Stimulated activated CD4-positive, alpha-beta T cell treated with anti-CD3 and anti-CD28 coated beads, Interleukin-2, amount 100 ng/mL, for 48 hours (primary cell): ENCODE measurements around the gene CBL.
"Not testable (repeated sequence)": the region's sequence is repeated elsewhere in the genome, so short reads cannot be mapped to it uniquely, and the experiment has no call there.

Experiments
- DNase-seq, 2 donors: peaks; one replicate each; pipeline ENCODE4 v3.0.0-alpha.2; 2020

The CBL gene

DNA sequence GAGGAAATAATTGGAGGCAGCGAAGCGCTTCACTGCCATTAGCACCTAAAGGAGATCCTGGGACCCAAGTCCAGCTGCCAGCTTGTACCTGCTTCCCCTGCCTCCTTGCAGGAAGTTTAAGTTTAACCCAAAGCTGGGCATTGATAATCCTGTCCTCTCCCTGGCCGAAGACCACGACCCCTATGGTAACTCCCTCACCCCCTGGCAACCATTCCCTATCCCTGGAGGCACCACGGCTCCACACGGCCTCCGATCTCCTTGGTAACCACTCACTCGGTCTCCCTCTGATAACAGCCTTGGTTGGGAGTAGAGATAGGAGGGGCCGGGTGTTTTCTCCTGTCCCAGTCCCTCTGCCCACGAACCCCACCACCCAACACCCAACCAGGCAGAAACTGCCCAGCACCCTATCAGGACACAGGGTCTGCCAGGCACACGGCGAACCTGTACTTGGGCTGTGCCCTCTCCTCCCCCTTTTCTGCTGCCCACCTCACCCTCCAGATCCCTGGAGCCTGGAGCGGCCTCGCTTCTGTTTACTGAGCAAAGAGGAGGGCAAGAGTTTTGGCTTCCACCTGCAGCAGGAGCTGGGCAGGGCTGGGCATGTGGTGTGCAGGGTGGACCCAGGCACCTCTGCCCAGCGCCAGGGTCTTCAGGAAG, 20.0 kb upstream of the CBL start:
- no peak for DNase-seq

DNA sequence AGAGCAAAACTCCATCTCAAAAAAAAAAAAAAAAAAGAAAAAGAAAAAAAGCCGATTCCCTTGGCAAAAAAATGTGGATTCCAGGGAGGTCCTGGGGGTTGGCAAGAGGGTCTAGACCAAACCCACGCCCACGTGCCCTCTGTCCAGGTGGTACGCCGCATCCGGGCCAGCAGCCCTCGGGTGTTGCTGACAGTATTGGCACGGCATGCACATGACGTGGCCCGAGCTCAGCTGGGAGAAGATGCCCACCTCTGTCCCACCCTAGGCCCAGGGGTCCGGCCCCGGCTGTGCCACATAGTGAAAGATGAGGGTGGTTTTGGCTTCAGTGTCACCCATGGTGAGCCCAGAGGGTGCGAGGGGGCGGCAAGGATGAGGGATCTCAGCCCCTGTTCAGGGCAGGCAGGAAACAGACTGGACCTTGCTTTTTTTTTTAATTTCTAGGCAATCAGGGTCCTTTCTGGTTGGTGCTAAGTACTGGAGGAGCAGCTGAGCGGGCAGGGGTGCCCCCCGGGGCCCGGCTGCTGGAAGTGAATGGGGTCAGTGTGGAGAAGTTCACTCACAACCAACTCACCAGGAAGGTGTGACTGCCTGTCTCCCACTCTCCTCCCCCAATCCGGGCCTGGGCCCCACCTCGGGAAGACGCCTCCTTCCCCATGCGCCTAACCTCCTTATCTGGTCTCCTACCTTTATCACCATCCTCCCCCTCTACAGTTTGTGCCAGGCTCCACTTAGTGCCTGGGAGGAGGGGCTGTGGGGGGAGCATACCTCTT, 18.8 kb upstream of the CBL start:
- DNase-seq, result no peak

GRCh38 chr11:119188067-119188466, 18.1 kb upstream of the CBL start:
- DNase-seq, result no peak

GRCh38 chr11:119188887-119189286, 17.3 kb upstream of the CBL start:
- no peak for DNase-seq

GRCh38 chr11:119189393-119189792, 16.7 kb upstream of the CBL start:
- DNase-seq, result no peak

GRCh38 chr11:119190531-119190930, 15.6 kb upstream of the CBL start:
- no peak for DNase-seq

DNA sequence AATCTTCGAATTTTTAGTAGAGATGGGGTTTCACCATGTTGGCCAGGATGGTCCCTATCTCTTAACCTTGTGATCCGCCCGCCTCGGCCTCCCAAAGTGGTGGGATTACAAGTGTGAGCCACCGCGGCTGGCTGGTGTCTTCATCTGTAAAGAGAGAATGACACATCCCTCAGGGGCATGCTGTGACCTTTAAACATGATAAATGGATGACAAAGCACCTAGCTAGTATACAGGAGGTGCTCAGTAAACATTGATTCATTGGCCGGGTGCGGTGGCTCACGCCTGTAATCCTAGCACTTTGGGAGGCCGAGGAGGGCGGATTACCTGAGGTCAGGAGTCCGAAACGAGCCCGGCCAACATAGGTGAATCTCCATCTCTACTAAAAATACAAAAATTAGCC, 14.9 kb upstream of the CBL start:
- not testable (repeated sequence) for DNase-seq

- DNase-seq, result no peak
Observed at GRCh38 chr11:119192111-119192510, 14.0 kb upstream of the CBL start.

- DNase-seq, result no peak
Observed at GRCh38 chr11:119193001-119193400, 13.1 kb upstream of the CBL start.

- no peak for DNase-seq
Observed at GRCh38 chr11:119193626-119194025, 12.5 kb upstream of the CBL start.

GRCh38 chr11:119194811-119195440, 11.2 kb upstream of the CBL start:
- no peak for DNase-seq

DNA sequence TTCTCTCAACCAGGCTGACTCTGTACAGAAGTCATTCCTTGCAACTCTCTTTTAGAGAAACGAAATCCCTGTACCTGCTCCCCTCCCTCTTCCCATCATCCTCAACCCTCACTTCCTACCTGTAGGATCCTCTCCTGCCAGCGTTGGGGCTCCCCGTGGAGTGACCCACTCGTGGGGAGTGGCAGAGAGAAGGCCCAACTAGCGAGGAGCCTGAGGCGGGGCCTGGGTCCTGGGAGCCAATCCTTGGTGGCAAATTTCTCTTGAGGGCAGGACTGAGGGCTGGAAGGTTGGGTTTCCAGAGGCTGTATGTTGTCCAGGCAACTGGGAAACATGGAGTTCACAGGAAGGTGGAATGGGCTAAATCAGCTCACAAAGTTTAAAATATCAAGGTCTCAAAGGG, 10.5 kb upstream of the CBL start:
- no peak for DNase-seq

DNA sequence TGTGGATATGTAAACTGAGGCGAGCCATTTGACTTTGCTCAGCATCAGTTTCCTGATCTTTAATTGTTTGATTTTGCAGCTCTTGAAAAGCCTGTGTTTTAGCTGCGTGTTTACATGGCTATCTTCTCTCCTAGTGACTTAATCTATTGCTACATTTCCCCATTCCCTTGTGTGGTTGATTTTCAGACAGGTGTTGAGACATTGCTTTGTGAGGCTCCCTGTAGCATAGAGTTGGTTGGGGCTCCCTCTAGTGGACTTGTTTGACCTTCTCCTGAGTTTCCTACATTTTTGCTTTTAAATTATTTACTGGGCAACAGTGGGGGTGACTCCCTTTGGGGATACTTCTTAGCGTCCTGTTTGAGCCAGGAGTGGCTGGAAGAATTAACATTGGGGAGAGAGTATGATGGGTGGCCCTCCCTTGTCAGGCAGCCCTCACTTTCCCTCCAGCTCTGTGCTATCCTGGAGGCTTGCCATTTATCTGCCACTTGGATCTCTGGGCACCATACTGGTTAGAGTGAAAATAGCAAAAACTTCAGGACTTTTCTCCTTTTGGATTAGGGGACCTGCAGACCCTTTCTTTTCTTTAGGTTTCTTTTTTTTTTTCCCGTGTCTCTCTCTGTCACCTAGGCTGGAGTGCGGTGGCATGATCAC, 9.2 kb upstream of the CBL start:
- peak; percentile 65 to 72 for DNase-seq

DNA sequence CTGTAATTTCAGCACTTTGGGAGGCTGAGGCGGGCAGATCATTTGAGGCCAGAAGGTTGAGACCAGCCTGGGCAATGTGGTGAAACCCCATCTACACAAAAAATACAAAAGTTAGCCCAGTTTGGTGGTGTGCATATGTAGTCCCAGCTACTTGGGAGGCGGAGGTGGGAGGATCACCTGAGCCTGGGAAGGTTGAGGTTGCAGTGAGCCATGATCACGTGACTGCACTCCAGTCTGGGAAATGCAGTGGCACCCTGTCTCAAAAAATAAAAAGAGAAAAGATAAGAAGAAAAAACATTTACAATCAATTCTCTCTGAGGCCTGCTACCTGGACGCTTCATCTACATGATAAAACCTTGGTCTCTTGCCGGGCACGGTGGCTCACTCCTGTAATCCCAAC, 7.2 kb upstream of the CBL start:
- DNase-seq, result no peak

DNA sequence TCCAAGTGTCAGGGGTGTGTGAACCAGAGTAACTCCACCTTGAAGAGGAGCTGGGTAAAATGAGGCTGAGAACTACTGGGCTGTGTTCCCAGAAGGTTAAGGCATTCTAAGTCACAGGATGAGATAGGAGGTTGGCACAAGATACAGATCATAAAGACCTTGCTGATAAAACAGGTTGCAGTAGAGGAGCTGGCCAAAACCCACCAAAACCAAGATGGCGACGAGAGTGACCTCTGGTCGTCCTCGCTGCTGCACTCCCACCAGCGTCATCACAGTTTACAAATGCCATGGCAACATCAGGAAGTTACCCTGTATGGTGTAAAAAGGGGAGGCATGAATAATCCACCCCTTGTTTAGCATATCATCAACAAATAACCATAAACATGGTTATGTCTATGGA, 4.9 kb upstream of the CBL start:
- DNase-seq, result not testable (repeated sequence)

DNA sequence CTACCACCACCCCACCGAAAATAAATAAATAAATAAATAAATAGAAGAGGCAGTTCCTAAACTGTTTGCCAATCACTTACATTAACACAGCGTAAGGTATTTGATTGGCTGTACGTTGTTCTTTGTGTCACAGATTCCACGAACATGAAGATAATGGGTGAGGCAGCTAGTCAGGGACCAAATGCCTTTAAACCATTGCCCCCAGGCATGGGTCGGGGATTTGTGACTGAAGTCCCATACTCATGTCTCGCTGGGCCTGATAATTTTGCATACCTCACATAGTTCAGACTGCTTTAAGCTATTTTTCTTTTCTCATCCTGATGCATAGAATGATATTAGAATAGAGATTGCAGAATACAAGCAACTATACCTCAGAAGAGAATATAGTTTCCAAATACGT, 3.6 kb upstream of the CBL start:
- no peak for DNase-seq

DNA sequence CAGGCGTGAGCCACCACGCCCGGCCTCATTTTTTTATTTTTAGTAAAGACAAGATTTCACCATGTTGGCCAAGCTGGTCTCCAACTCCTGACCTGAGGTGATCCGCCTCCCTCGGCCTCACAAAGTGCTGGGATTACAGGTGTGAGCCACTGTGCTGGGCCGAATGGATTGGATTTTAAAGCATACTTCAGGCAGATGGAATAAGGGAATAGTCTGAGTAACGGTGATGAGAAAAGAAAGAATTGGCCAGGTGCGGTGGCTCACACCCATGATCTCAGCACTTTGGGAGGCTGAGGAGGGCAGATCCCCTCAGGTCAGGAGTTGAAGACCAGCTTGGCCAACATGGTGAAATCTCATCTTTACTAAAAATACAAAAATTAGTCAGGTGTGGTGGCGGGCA, 2.1 kb upstream of the CBL start:
- DNase-seq, result no peak

- no peak for DNase-seq
Observed at GRCh38 chr11:119205080-119205479, 1.1 kb upstream of the CBL start.

- DNase-seq, result peak; percentile 46 to 51
Observed at GRCh38 chr11:119206511-119207414, 624 bp downstream of the CBL start.

DNA sequence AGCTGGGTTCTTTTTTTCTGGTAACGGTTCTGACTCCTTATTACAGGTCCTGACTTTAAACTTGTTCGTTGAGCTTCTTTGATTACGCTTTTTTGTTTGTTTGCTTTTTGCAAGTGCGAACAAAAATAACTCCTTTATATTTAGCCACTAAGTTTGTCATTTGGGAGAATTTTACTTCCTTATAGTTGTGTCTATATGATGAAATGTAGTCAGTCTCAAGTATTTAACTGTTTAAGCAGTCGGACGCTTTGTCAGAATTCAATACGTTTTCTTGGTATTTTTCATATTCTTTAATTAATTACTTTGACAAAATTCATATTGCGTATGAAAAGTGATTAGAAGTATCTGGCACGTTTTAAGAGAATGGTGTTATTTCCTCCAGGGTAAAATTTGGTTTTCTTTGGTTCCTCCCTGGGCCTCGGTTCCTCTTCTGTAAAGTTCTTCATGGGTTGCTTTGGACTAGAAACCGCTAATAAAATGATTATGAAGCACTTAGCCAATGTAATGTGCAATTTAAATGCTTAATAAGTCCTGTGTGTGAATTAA, 1.3 kb downstream of the CBL start:
- no peak for DNase-seq

DNA sequence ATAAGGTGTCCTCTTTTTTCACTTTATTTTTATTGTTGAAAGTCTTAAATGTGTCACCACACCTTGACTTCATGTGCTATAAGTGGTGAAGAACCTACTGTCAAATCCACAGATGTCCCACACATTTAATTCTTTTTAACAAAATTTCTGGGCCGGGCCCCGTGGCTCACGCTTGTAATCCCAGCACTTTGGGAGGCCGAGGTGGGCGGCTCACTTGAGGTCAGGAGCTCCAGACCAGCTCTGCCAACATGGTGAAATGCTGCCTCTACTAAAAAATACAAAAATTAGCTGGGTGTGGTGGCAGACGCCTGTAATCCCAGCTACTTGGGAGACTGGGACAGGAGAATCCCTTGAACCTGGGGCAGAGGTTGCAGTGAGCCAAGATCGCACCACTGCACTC, 3.0 kb downstream of the CBL start:
- no peak for DNase-seq

DNA sequence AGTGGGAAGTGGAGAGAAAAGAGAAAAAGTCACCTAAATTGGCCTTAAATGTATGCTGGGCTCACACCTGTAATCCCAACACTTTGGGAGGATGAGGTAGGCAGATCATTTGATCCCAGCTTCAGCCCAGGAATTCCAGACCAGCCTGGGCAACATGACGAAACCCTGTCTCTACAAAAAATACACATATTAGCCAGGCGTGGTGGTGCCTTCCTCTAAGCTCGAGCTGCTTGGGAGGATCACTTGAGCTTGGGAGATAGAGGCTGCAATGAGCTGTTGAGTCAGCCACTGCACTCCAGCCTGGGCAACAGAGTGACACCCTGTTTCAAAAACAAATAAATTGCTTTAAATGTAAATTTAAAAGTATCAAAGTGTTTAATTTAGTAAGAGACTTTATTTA, 3.9 kb downstream of the CBL start:
- no peak for DNase-seq
